GM12801 (cell line): ENCODE results near the gene C19orf44.

Experiments used
- TF ChIP-seq, protein P1 (sequence below): IDR thresholded peaks from one replicate; pipeline ENCODE4 v1.5.1; 2011; ENCODE audit warnings: control low read depth; ENCODE audit not compliant: insufficient read length; ENCODE audit errors: extremely low read depth

The C19orf44 gene

DNA sequence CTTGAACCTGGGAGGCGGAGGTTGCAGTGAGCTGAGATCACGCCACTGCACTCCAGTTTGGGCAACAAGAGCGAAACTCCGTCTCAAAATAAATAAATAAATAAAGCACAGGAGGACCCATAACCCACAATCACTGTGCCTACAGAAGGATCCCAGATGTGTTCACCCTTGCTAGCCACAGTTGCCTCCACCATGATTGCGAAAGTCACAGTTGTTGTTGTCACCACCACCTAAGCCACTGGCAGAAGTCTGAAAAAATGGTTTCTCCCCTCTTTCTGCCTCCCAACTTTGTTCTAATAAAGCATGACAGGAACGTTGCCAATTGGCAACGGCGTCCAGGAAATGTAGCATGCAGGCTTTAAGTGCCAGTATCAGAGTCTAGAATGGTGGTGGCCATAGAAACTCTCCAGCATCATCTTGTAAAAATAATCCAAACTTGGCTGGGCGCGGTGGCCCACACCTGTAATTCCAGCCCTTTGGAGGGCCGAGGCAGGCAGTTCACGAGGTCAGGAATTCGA is 22.3 kb upstream of the C19orf44 start:
- TF ChIP-seq, protein P1, sequence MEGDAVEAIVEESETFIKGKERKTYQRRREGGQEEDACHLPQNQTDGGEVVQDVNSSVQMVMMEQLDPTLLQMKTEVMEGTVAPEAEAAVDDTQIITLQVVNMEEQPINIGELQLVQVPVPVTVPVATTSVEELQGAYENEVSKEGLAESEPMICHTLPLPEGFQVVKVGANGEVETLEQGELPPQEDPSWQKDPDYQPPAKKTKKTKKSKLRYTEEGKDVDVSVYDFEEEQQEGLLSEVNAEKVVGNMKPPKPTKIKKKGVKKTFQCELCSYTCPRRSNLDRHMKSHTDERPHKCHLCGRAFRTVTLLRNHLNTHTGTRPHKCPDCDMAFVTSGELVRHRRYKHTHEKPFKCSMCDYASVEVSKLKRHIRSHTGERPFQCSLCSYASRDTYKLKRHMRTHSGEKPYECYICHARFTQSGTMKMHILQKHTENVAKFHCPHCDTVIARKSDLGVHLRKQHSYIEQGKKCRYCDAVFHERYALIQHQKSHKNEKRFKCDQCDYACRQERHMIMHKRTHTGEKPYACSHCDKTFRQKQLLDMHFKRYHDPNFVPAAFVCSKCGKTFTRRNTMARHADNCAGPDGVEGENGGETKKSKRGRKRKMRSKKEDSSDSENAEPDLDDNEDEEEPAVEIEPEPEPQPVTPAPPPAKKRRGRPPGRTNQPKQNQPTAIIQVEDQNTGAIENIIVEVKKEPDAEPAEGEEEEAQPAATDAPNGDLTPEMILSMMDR, result no peak

DNA sequence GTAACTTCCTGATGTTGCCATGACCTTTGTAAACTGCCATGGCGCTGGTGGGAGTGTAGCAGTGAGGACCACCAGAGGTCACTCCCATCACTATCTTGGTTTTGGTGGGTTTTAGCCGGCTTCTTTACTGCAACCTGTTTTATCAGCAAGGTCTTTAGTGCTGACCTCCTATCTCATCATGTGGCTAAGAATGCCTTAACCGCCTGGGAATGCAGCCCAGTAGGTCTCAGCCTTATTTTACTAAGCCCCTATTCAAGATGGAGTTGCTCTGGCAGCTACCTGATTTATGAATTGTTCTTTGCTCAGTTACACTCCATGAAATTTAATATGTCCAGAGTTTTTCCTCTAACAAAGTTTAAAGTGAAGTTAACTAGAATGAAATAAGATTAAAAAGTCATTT is 19.8 kb upstream of the C19orf44 start:
- TF ChIP-seq, protein P1, result no peak

DNA sequence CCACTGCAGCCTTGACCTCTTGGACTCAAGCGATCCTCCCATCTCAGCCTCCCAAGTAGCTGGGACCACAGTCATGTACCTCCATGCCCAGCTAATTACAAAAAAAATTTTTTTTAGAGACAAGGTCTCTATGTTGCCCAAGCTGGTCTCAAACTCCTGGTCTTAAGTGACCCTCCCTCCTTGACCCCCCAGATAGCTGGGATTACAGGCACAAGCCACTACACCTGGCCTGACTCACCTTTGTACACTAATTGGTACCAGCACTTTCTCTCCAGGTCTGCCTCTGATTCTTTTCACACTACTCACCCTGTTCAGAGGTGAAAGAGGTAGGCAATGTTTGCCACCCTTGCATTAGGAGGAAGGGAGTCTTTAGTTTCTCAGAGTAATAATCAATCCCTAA is 18.9 kb upstream of the C19orf44 start:
- TF ChIP-seq, protein P1, result no peak

DNA sequence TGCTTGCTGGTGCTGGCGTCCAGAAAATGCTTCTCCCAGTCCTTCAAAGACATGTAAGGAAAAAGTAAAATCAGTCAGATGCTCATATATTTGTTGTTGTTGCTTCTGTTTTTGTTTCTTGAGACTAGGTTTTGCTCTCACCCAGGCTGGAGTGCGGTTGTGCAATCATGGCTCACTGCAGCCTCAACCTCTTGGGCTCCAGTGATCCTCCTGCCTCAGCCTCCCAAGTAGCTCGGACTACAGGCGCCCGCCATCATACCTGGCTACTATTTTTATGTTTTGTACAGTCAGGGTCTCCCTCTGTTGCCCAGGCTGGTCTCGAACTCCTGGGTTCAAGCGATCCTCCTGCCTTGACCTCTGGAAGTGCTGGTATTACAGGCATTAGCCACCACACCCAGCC is 13.4 kb upstream of the C19orf44 start:
- TF ChIP-seq, protein P1, result no peak

DNA sequence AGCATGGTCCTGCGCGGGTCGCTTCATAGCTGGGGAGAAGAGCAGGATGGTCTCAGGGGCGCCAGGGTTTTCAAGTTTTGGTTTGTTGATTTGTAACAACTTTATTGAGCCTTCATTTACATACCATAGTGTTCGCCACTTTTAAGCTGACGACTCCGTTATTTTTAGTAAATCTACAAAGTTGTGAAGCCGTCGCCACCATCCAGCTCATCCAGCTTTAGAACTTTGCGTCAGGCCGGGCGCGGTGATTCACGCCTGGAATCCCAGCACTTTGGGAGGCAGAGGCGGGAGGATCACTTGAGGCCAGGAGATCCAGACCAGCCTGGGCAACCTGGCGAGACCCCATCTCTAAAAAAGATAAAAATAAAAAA is 404 bp downstream of the C19orf44 start:
- TF ChIP-seq, protein P1, result no peak

DNA sequence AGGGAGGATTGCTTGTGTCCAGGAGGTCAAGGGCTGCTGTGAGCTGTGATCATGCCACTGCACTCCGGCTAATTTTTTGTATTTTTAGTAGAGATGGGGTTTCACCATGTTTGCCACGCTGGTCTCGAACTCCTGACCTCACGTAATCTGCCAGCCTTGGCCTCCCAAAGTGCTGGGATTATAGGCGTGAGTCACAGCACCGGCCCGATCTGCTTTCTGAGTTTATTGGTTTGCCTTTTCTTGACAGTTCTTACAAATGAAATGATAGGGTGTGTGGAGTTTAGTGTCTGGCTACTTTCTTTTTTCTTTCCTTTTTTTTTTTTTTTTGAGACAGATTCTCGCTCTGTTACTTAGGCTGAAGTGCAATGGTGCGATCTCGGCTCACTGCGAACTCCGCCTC is 848 bp downstream of the C19orf44 start:
- TF ChIP-seq, protein P1, result no peak

DNA sequence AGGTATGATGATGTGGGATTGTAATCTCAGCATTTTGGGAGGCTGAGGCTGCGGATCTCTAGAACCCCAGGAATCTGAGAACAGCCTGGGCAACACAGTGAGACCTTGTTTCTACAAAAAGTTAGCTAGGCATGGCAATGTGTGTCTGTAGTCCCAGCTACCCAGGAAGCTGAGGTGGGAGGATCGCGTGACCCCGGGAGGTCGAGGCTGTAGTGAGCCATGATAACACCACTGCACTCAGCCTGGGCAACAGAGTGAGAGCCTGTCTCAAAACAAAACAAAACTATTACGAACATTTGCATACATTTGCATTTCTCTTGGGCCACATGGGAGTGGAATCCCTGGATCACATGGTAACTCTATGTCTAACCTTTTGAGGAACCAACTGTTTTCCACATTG is 1.6 kb downstream of the C19orf44 start:
- TF ChIP-seq, protein P1, result no peak

DNA sequence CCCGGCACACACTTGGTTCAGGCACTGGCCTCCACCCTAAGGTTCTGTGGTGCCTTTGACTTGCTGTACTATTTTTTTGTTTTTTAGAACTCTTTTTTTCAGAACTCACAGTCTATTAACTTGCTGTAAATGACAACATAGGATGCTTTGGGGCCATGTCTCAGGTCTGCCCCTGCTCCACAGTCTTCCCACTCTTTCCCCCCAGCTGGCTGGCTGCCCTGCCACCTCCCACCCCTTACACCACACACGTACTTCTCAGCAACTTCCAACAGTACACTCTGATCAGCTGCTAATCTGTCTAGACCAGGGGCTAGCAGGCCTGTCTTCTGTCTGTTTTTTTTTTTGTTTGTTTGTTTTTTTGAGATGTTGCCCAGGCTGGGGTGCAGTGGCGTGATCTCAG is 8.1 kb downstream of the C19orf44 start:
- TF ChIP-seq, protein P1, result no peak
